H9 (cell line): ENCODE data around the gene NSUN6. TPM values are rescaled to one million over a fixed set of nuclear protein-coding genes. Genes with fewer than 3 reads are reported as not detected.

ENCODE experiments used
- DNase-seq: peaks from one replicate; pipeline ENCODE4 v3.0.0-alpha.2; 2017
- H2AFZ ChIP-seq: one replicate; pipeline ENCODE4 v1.6.1; 2013; ENCODE audit warnings: mild to moderate bottlenecking, low read length, control low read depth, moderate library complexity
- H2AK5ac ChIP-seq: 2 replicates; pipeline ENCODE4 v1.6.1; 2013; ENCODE audit warnings: low read length, control low read depth, mixed read lengths; ENCODE audit not compliant: insufficient read length
- H2BK120ac ChIP-seq: one replicate; pipeline ENCODE4 v1.6.1; 2013; ENCODE audit warnings: low read depth, mild to moderate bottlenecking, low read length, control low read depth, inconsistent platforms; ENCODE audit not compliant: poor library complexity, severe bottlenecking
- H2BK12ac ChIP-seq: 2 replicates; pipeline ENCODE4 v1.6.1; 2013; ENCODE audit warnings: low read length, control low read depth, mixed read lengths, low read depth; ENCODE audit not compliant: insufficient read length
- H2BK15ac ChIP-seq: 2 replicates; pipeline ENCODE4 v1.6.1; 2013; ENCODE audit warnings: low read depth, low read length, control low read depth
- H2BK20ac ChIP-seq: one replicate; pipeline ENCODE4 v1.6.1; 2013; ENCODE audit warnings: low read depth, mild to moderate bottlenecking, low read length, control low read depth, inconsistent platforms; ENCODE audit not compliant: poor library complexity, severe bottlenecking
- H2BK5ac ChIP-seq: 2 replicates; pipeline ENCODE4 v1.6.1; 2013; ENCODE audit warnings: low read length, control low read depth, mixed read lengths; ENCODE audit not compliant: insufficient read length
- H3K14ac ChIP-seq: 2 replicates; pipeline ENCODE4 v1.6.1; 2013; ENCODE audit warnings: low read length, control low read depth; ENCODE audit not compliant: insufficient read depth
- H3K18ac ChIP-seq: 2 replicates; pipeline ENCODE4 v1.6.1; 2013; ENCODE audit warnings: low read depth, mild to moderate bottlenecking, mixed read lengths, low read length, control low read depth; ENCODE audit not compliant: insufficient read length
- H3K23ac ChIP-seq: 2 replicates; pipeline ENCODE4 v1.6.1; 2013; ENCODE audit warnings: low read length, control low read depth, mixed read lengths, low read depth; ENCODE audit not compliant: insufficient read length
- H3K23me2 ChIP-seq: 2 replicates; pipeline ENCODE4 v1.6.1; 2013; ENCODE audit warnings: low read depth, mild to moderate bottlenecking, mixed read lengths, low read length, control low read depth; ENCODE audit not compliant: insufficient read length, poor library complexity, severe bottlenecking
- H3K27ac ChIP-seq: 2 replicates; pipeline ENCODE4 v1.5.1; 2013; ENCODE audit warnings: low read length, control low read depth, mixed read lengths, low read depth; ENCODE audit not compliant: insufficient read length
- H3K27me3 ChIP-seq: 2 replicates; pipeline ENCODE4 v1.6.1; 2013; ENCODE audit warnings: low read length, control low read depth, inconsistent platforms; ENCODE audit not compliant: insufficient read depth
- H3K4ac ChIP-seq: 2 replicates; pipeline ENCODE4 v1.6.1; 2013; ENCODE audit warnings: low read depth, mild to moderate bottlenecking, control low read depth, inconsistent platforms, low read length, moderate library complexity
- H3K4me1 ChIP-seq: 2 replicates; pipeline ENCODE4 v1.6.1; 2013; ENCODE audit warnings: low read length, control low read depth, inconsistent platforms; ENCODE audit not compliant: insufficient read depth
- H3K4me2 ChIP-seq: 2 replicates; pipeline ENCODE4 v1.6.1; 2013; ENCODE audit warnings: low read length, control low read depth, mixed read lengths; ENCODE audit not compliant: insufficient read length, insufficient read depth
- H3K56ac ChIP-seq: 2 replicates; pipeline ENCODE4 v1.6.1; 2013; ENCODE audit warnings: low read depth, mild to moderate bottlenecking, mixed read lengths, low read length, control low read depth; ENCODE audit not compliant: insufficient read length
- H3K79me1 ChIP-seq: 2 replicates; pipeline ENCODE4 v1.6.1; 2013; ENCODE audit warnings: low read depth, mild to moderate bottlenecking, moderate library complexity, low read length, control low read depth, inconsistent platforms; ENCODE audit not compliant: insufficient read depth, poor library complexity, severe bottlenecking
- H3K79me2 ChIP-seq: 2 replicates; pipeline ENCODE4 v1.6.1; 2013; ENCODE audit warnings: low read length, control low read depth, inconsistent platforms; ENCODE audit not compliant: insufficient read depth
- H3K9ac ChIP-seq: 2 replicates; pipeline ENCODE4 v1.6.1; 2013; ENCODE audit warnings: low read length, control low read depth, mixed read lengths; ENCODE audit not compliant: insufficient read length; ENCODE audit errors: extremely low read depth
- H3K9me3 ChIP-seq: one replicate; pipeline ENCODE4 v1.6.1; 2013; ENCODE audit warnings: low read depth, low read length, inconsistent platforms; ENCODE audit not compliant: control insufficient read depth
- H3T11ph ChIP-seq: one replicate; pipeline ENCODE4 v1.6.1; 2013; ENCODE audit warnings: mild to moderate bottlenecking, low read length, control low read depth, inconsistent platforms
- H4K20me1 ChIP-seq: one replicate; pipeline ENCODE4 v1.6.1; 2013; ENCODE audit not compliant: control insufficient read depth, insufficient read length, insufficient read depth
- H4K5ac ChIP-seq: 2 replicates; pipeline ENCODE4 v1.6.1; 2013; ENCODE audit warnings: low read depth, mild to moderate bottlenecking, mixed read lengths, low read length, control low read depth; ENCODE audit not compliant: insufficient read length
- H4K8ac ChIP-seq: replicated peaks from 2 replicates; pipeline ENCODE4 v1.6.1; 2013; ENCODE audit warnings: low read length, control low read depth, mixed read lengths, low read depth; ENCODE audit not compliant: insufficient read length
- H4K91ac ChIP-seq: 2 replicates; pipeline ENCODE4 v1.6.1; 2013; ENCODE audit warnings: low read depth, mild to moderate bottlenecking, moderate library complexity, mixed read lengths, low read length, control low read depth; ENCODE audit not compliant: insufficient read length
- H3K27ac Mint-ChIP-seq, 3 experiments: 2 replicates in 2 of 3; 3 replicates in 1 of 3; pipeline ENCODE4 v1.8.0; 2020 to 2021; ENCODE audit warnings: mixed read lengths in 3 of 3, mild to moderate bottlenecking in 1 of 3, moderate library complexity in 1 of 3
- H3K27me3 Mint-ChIP-seq: 2 replicates; pipeline ENCODE4 v1.8.0; 2021; ENCODE audit warnings: low read depth, mild to moderate bottlenecking, moderate library complexity, mixed read lengths
- H3K36me3 Mint-ChIP-seq, 3 experiments: 2 replicates in 2 of 3; 3 replicates in 1 of 3; pipeline ENCODE4 v1.8.0; 2020 to 2021; ENCODE audit warnings: low read depth in 3 of 3, mixed read lengths in 3 of 3; ENCODE audit not compliant: insufficient read depth in 1 of 3
- H3K4me1 Mint-ChIP-seq, 2 experiments: 2 replicates each; pipeline ENCODE4 v1.8.0; 2020; ENCODE audit warnings: mixed read lengths in 2 of 2
- H3K4me3 Mint-ChIP-seq, 2 experiments: 2 replicates in 1 of 2; 3 replicates in 1 of 2; pipeline ENCODE4 v1.8.0; 2020 to 2021; ENCODE audit warnings: mild to moderate bottlenecking in 2 of 2, mixed read lengths in 2 of 2, moderate library complexity in 1 of 2
- H3K9me3 Mint-ChIP-seq, 2 experiments: 2 replicates in 1 of 2; 3 replicates in 1 of 2; pipeline ENCODE4 v1.8.0; 2020; ENCODE audit warnings: mild to moderate bottlenecking in 2 of 2, mixed read lengths in 2 of 2, moderate library complexity in 1 of 2
- total RNA-seq: library from RNA; stranded (reverse); gene quantifications from 2 replicates; pipeline ENCODE4 v1.2.1, GENCODE V29; 2021
- TF ChIP-seq, protein P1 (sequence below): fragments of 200-600 bp; sonication (generic); conservative IDR thresholded peaks from 3 replicates; pipeline ENCODE4 v1.8.0; 2021; ENCODE audit warnings: antibody characterized with exemption, mild to moderate bottlenecking

Gene NSUN6
- total RNA-seq, 1 experiment from 2014 or later: 11.9 TPM

DNA sequence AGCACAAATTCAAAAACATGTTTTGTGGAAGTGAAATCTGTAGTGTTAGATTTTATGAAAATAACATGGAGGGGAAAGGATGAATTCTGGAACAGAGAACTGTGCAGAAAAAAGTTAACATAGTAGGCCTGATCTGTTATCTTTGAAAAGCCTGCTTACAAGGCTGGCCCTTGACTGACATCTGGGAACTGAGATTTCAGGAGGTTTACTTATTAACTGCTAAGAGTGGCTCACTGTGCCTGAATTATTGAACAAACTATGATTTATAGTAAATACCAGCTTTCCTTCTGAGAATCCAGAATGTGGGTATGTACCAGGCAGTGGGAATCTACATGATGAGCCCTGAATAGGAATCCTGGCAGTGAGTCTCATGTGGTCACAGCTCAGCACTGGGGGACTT is 30.5 kb downstream of the NSUN6 start:
- H3K4me1 ChIP-seq: no peaks in the 10 kb centered on the region
- H3K14ac ChIP-seq: no peak overlapping the region
- no peak overlapping the region for H4K5ac ChIP-seq
- no peak overlapping the region for H3K9ac ChIP-seq
- TF ChIP-seq, protein P1, sequence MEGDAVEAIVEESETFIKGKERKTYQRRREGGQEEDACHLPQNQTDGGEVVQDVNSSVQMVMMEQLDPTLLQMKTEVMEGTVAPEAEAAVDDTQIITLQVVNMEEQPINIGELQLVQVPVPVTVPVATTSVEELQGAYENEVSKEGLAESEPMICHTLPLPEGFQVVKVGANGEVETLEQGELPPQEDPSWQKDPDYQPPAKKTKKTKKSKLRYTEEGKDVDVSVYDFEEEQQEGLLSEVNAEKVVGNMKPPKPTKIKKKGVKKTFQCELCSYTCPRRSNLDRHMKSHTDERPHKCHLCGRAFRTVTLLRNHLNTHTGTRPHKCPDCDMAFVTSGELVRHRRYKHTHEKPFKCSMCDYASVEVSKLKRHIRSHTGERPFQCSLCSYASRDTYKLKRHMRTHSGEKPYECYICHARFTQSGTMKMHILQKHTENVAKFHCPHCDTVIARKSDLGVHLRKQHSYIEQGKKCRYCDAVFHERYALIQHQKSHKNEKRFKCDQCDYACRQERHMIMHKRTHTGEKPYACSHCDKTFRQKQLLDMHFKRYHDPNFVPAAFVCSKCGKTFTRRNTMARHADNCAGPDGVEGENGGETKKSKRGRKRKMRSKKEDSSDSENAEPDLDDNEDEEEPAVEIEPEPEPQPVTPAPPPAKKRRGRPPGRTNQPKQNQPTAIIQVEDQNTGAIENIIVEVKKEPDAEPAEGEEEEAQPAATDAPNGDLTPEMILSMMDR: no peak
- Mint-ChIP-seq H3K36me3 (peaks cover 7 to 22% (median 15%) of the 10 kb centered on the region in 3 experiments; a peak in 6 of 7 replicates), H3K27ac (no peak overlapping the region), H3K4me1 (no peaks in the 10 kb centered on the region), H3K4me3 (no peak overlapping the region), H3K9me3 (no peaks in the 10 kb centered on the region), H3K27me3 (no peaks in the 10 kb centered on the region)
- DNase-seq: no peak
- no peaks in the 10 kb centered on the region for H3K9me3 ChIP-seq
- no peak overlapping the region for H4K91ac ChIP-seq
- no peaks in the 10 kb centered on the region for H3K23me2 ChIP-seq
- no peaks in the 10 kb centered on the region for H3K79me1 ChIP-seq
- no peak overlapping the region for H3K4me2 ChIP-seq
- H3T11ph ChIP-seq: no peak overlapping the region
- H3K4ac ChIP-seq: no peak overlapping the region
- H3K79me2 ChIP-seq: no peaks in the 10 kb centered on the region
- no peak overlapping the region for H2AK5ac ChIP-seq
- H3K27ac ChIP-seq: no peak overlapping the region
- H2BK12ac ChIP-seq: no peak overlapping the region
- no peak overlapping the region for H3K18ac ChIP-seq
- no peak overlapping the region for H3K56ac ChIP-seq
- H2BK20ac ChIP-seq: no peak overlapping the region
- no peak overlapping the region for H3K23ac ChIP-seq
- H4K20me1 ChIP-seq: no peaks in the 10 kb centered on the region
- no peak overlapping the region for H2BK15ac ChIP-seq
- no peak overlapping the region for H2BK5ac ChIP-seq
- H2AFZ ChIP-seq: no peak overlapping the region
- H4K8ac ChIP-seq: no peak overlapping the region
- H2BK120ac ChIP-seq: no peak overlapping the region
- no peaks in the 10 kb centered on the region for H3K27me3 ChIP-seq
